Lower leg skin (tissue), 4 donors: Measurements from ENCODE around the gene TSHZ2. TPM values are rescaled to one million over a fixed set of nuclear protein-coding genes. Genes with fewer than 3 reads are reported as not detected.

Experiments used
- DNase-seq, 2 donors: peaks; one replicate each; pipeline ENCODE4 v3.0.0-alpha.2; 2019; ENCODE audit warnings: low spot score in 2 of 2
- H3K4me3 ChIP-seq: fragments of 200-600 bp; sonication (generic); 2 replicates; pipeline ENCODE4 v1.5.1; 2017; ENCODE audit warnings: mild to moderate bottlenecking, low read depth; ENCODE audit not compliant: poor library complexity, severe bottlenecking
- POLR2A ChIP-seq, 2 donors: fragments of 450-650 bp; IDR thresholded peaks; one replicate each; pipeline ENCODE4 v1.6.1; 2016 to 2017; ENCODE audit warnings: antibody characterized with exemption in 2 of 2, mild to moderate bottlenecking in 1 of 2, moderate library complexity in 1 of 2
- WGBS, 2 donors: methylation state at CpG; one replicate each; pipeline ENCODE4 v1.1.5; 2018; 5-methylcytosine and 5-hydroxymethylcytosine counted together
- intact Hi-C: fragments of 100-400 bp; cut with DNase I; formaldehyde crosslinking; loops from one replicate; pipeline ENCODE4 v1.15.0; 2023; ENCODE audit warnings: low total_unique reads
- total RNA-seq, 4 donors: library from RNA; depleted of rRNA; stranded (reverse); fragments of >200 nt; gene quantifications; one replicate each; pipeline ENCODE4 v1.1.0, GENCODE V29; 2016
- TF ChIP-seq, protein P1 (sequence below), 3 donors: fragments of 450-650 bp; IDR thresholded peaks; one replicate each; pipeline ENCODE4 v1.5.1; 2016; ENCODE audit warnings: antibody characterized with exemption in 3 of 3, mild to moderate bottlenecking in 3 of 3, moderate library complexity in 2 of 3

TSHZ2 gene
- total RNA-seq, 4 donors from 2014 or later: 8.1 to 25.7 (median 10.5) TPM

DNA sequence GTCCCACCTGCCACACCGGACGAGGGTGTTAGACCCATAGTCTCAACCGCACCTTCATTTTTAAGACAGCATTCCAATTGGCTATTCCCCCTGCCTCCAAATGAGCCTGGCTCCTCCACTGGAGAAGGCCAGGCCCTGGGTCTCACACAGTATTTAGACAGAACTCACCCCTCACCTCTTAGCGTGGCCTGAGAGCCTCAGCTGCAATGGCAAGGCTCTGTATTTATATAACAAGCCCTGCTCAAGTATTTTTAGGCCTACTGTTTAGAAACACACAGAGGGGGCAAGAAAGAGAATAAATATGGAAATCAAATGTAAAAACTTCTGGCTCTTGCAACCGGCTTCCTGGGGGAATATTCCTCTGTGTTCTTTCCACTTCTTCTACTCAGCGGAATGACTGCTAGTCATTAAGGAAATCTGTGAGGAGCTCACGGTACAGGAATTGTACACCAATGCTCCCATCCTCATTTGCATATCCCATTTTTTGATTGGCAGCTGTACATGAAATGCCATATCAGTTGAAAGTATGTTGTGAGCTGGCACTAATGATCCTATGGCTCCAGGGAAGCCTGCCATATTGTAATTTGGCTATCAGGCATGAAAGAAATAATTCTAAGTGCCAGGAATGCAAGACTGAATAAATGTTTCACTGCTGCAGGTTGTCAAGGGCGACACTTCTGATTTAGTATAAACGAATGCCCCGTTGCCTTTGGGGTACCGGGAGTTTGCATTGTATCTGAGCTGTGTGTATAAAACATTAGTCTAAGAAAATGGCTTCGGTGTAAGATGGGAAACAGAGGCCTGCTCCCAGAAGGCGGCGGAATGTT is 414.0 kb downstream of the TSHZ2 start:
- DNase-seq: no peak
- TF ChIP-seq, protein P1, sequence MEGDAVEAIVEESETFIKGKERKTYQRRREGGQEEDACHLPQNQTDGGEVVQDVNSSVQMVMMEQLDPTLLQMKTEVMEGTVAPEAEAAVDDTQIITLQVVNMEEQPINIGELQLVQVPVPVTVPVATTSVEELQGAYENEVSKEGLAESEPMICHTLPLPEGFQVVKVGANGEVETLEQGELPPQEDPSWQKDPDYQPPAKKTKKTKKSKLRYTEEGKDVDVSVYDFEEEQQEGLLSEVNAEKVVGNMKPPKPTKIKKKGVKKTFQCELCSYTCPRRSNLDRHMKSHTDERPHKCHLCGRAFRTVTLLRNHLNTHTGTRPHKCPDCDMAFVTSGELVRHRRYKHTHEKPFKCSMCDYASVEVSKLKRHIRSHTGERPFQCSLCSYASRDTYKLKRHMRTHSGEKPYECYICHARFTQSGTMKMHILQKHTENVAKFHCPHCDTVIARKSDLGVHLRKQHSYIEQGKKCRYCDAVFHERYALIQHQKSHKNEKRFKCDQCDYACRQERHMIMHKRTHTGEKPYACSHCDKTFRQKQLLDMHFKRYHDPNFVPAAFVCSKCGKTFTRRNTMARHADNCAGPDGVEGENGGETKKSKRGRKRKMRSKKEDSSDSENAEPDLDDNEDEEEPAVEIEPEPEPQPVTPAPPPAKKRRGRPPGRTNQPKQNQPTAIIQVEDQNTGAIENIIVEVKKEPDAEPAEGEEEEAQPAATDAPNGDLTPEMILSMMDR (IDR thresholded peaks at IDR 0.05): no peak
- TF ChIP-seq POLR2A (IDR thresholded peaks at IDR 0.05): no peak
- WGBS, 2 donors: 67 to 83% methylated on average over 12 to 14 of the region's 14 CpGs
- no peak overlapping the region for H3K4me3 ChIP-seq
- intact Hi-C loops: no loop called here

DNA sequence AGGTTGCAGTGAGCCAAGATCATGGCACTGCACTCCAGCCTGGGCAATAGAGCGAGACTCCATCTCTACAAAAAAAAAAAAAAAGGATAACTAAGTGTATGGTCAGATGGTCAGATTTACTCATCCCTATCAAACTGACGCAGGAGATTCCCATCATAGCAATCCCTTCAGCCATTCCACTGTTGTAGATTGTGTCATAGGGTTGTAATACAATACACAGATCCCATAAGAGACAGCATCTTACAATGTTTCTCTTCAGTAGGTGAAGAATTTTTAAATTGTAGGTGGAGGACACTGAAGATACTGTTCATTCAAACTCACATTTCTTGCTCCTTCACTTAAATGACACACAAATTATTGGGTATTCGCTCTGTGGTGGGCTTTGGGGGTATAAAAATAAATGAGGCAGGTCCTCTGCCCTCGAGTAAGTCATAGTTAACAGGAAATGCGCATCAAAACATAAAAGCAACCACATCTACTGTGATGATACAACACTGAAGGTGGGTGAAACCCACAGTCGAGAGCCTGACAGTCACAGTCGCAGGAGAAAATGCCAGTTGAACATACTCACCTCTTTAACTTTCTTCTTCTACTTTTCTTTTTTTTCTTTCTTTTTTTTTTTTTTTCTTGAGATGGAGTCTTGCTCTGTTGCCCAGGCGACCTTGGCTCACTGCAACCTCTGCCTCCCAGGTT is 416.0 kb downstream of the TSHZ2 start:
- WGBS, 2 donors: 87 to 90% methylated on average over 8 of the region's 8 CpGs
- TF ChIP-seq, protein P1 (IDR thresholded peaks at IDR 0.05): no peak
- no peak for TF ChIP-seq POLR2A (IDR thresholded peaks at IDR 0.05)
- intact Hi-C loops: no loop called here
- H3K4me3 ChIP-seq: no peak overlapping the region
- DNase-seq: no peak

DNA sequence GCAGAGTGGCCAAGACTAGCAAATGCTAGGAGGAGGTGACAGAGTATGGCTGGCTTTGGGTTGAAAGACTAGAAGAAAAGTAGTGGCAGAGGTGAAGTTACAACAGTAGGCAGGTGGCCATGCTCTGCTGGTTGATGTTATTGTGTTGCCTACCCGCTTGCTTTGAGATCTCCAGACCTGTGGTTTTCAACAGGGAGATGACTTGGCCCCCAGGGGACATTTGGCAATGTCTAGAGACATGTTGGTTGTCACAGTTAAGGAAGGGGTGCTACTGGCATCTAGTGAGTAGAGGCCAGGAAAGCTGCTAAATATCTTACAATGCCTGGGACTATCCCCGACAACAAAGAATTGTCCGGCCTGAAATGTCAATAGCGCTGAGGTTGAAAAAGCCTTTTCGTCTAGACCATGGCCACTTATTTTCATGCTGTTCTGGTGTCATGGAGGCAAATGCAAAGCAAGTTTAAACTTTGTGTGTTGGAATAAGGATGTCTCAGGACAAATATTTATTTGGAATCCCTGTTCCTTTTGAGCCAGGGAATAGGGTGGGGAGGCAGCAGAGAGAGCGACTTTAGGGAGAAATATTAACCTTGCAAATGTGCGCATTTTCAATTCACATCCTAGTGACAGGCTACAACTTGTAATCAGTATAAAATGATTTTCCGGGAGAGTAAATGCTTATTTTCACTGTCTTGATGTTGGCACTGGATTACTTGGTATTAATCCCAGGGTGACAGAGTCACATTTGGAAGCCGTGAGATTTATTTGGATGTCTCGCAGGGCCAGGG is 417.6 kb downstream of the TSHZ2 start:
- intact Hi-C loops: no loop called here
- H3K4me3 ChIP-seq: no peak overlapping the region
- no peak for DNase-seq
- no peak for TF ChIP-seq POLR2A (IDR thresholded peaks at IDR 0.05)
- TF ChIP-seq, protein P1 (IDR thresholded peaks at IDR 0.05): no peak
- WGBS, 2 donors: 67 to 81% methylated on average over 10 of the region's 10 CpGs

DNA sequence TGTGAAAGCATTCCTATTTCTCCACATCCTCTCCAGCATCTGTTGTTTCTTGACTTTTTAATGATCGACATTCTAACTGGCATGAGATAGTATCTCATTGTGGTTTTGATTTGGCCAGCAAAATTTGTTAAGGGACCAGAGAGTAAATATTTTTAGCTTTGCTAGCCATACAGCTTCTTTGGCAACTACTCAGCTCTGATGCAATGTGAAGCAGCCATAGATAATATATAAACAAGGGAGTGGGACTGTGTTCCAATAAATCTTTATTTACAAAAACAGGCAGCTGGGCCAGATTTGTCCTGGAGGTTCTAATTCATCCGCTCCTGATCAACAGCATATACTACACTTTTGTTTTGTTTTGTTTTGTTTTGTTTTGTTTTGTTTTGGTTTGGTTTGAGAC is 418.6 kb downstream of the TSHZ2 start:
- intact Hi-C loops: no loop called here
- 55 to 75% methylated on average over 2 of the region's 2 CpGs for WGBS, 2 donors
- DNase-seq: no peak
- no peak for TF ChIP-seq POLR2A (IDR thresholded peaks at IDR 0.05)
- TF ChIP-seq, protein P1 (IDR thresholded peaks at IDR 0.05): no peak
- H3K4me3 ChIP-seq: no peak overlapping the region

DNA sequence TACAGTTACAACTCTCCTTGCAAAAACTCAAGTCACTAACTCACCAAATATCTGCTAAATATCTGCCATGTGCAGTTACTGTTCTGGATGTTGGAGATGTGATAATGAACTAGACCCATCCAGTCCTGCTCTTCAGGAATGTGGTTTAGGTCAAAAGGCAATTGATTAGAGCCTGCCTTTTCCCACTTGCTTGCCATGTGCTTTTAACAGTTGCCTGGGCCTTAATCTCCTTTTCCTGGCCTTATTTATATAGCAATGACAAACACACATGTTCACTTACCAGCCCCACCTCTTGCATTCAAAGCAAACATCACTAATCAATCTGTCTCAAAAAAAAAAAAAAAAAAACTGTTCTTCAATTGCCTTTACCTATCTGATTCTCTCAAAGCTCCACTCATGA is 422.3 kb downstream of the TSHZ2 start:
- TF ChIP-seq, protein P1 (IDR thresholded peaks at IDR 0.05): no peak
- no peak for TF ChIP-seq POLR2A (IDR thresholded peaks at IDR 0.05)
- no peak for DNase-seq
- H3K4me3 ChIP-seq: no peak overlapping the region
- intact Hi-C loops: no loop called here
